Aorta (tissue), 5 donors: ENCODE measurements around the gene CDC27. TPM values are rescaled to one million over a fixed set of nuclear protein-coding genes. Genes with fewer than 3 reads are reported as not detected.
"Not testable (repeated sequence)": the region's sequence is repeated elsewhere in the genome, so short reads cannot be mapped to it uniquely, and the experiment has no call there.

ENCODE experiments used
- ATAC-seq: fragments of 200-7000 bp; cut with Tn5 transposase; one replicate; pipeline ENCODE4 v1.9.1; 2022; ENCODE audit warnings: moderate library complexity; ENCODE audit not compliant: low FRiP score
- DNase-seq, 2 donors: peaks; one replicate each; pipeline ENCODE4 v3.0.0-alpha.2; 2020
- H3K27ac ChIP-seq, 2 donors: one replicate each; pipeline ENCODE4 v1.5.1; 2013; ENCODE audit warnings: low read length in 2 of 2, mild to moderate bottlenecking in 2 of 2, moderate library complexity in 2 of 2, control low read depth in 1 of 2, inconsistent platforms in 1 of 2, low read depth in 1 of 2
- H3K27me3 ChIP-seq, 2 donors: one replicate each; pipeline ENCODE4 v1.6.1; 2013; ENCODE audit warnings: control low read depth in 1 of 2, low read length in 1 of 2, mild to moderate bottlenecking in 1 of 2, moderate library complexity in 1 of 2; ENCODE audit not compliant: insufficient read depth in 2 of 2, control insufficient read depth in 1 of 2
- H3K36me3 ChIP-seq, 2 donors: one replicate each; pipeline ENCODE4 v1.6.1; 2013; ENCODE audit warnings: control low read depth in 1 of 2, low read length in 1 of 2, mild to moderate bottlenecking in 1 of 2; ENCODE audit not compliant: insufficient read depth in 2 of 2, control insufficient read depth in 1 of 2
- H3K4me1 ChIP-seq, 2 donors: one replicate each; pipeline ENCODE4 v1.6.1; 2013; ENCODE audit warnings: low read length in 2 of 2, control low read depth in 1 of 2, mild to moderate bottlenecking in 1 of 2, moderate library complexity in 1 of 2; ENCODE audit not compliant: insufficient read depth in 2 of 2, control insufficient read depth in 1 of 2
- H3K4me3 ChIP-seq, 2 donors: one replicate each; pipeline ENCODE4 v1.5.1; 2013; ENCODE audit warnings: low read length in 2 of 2, control low read depth in 1 of 2, mild to moderate bottlenecking in 1 of 2
- H3K9me3 ChIP-seq: one replicate; pipeline ENCODE4 v1.6.1; 2013; ENCODE audit warnings: mild to moderate bottlenecking, low read length; ENCODE audit not compliant: control insufficient read depth
- WGBS, 2 donors: extraction: QIAGEN DNeasy Blood & Tissue Kit; methylation state at CpG; one replicate each; pipeline ENCODE4 v1.1.7; 2013; 5-methylcytosine and 5-hydroxymethylcytosine counted together
- intact Hi-C, 2 donors: fragments of 100-400 bp; cut with DNase I; formaldehyde crosslinking; loops; one replicate each; pipeline versions ENCODE4 v1.14.2 to v1.15.0; 2022
- polyA plus RNA-seq, 2 donors: library from polyadenylated mRNA; stranded (reverse); fragments of 200-250 nt; gene quantifications; one replicate each; pipeline ENCODE4 v1.2.3, GENCODE V29; 2013
- total RNA-seq, 2 donors: library from RNA; stranded (reverse); fragmentation: NEBNext Ultra II Directional; extraction: Animal tissue kit (Norgen Biotek cat#: 25700); gene quantifications; one replicate each; pipeline ENCODE4 v1.2.1, GENCODE V29; 2021
- donor health status: healthy with polysubstance abuse.
- donor health status: Bipolar disorder and iron deficiency.
- donor health status: DM: no; HTN: no; CAD: no.
- donor health status: DM: no; HTN: no; CAD: no.
- donor health status: DM: yes; HTN: yes; CAD: no.

The CDC27 gene
- total and polyA plus RNA-seq, 4 donors = 12.1 to 123 (median 66.3) TPM

GRCh38 chr17:47190770-47191169 is 1.7 kb upstream of the CDC27 start:
- DNase-seq (no peak), ATAC-seq (no peak)
- 99 to 100% methylated on average over 1 of the region's 1 CpG for whole genome bisulfite sequencing, 2 donors
- Histone ChIP-seq H3K36me3 (no peaks in the 10 kb centered on the region), H3K9me3 (no peaks in the 10 kb centered on the region), H3K4me3 (no peak overlapping the region), H3K27me3 (no peaks in the 10 kb centered on the region), H3K27ac (no peak overlapping the region), H3K4me1 (no peaks in the 10 kb centered on the region)
- intact Hi-C loops = no loop called here

- WGBS, 2 donors = 98 to 99% methylated on average over 4 of the region's 4 CpGs
- ATAC-seq = no peak
- Histone ChIP-seq H3K27me3 (no peaks in the 10 kb centered on the region), H3K4me1 (no peaks in the 10 kb centered on the region), H3K27ac (no peak overlapping the region), H3K36me3 (no peaks in the 10 kb centered on the region), H3K9me3 (no peaks in the 10 kb centered on the region), H3K4me3 (no peak overlapping the region)
- intact Hi-C loops = no loop called here
- DNase-seq = no peak
Observed at GRCh38 chr17:47190243-47190642, 1.1 kb upstream of the CDC27 start.

GRCh38 chr17:47189732-47190237 is 690 bp upstream of the CDC27 start:
- WGBS, 2 donors = 39 to 40% methylated on average over 5 of the region's 5 CpGs
- no peak overlapping the region for H3K27ac ChIP-seq
- intact Hi-C loops = no loop called here
- ATAC-seq (no peak), DNase-seq (no peak)
- peaks cover 0 to under 1% of the 10 kb centered on the region in 2 donors for H3K4me1 ChIP-seq
- no peaks in the 10 kb centered on the region for H3K27me3 ChIP-seq
- H3K4me3 ChIP-seq = peak overlapping the region; percentile 18 to 78
- no peaks in the 10 kb centered on the region for H3K9me3 ChIP-seq
- H3K36me3 ChIP-seq = no peaks in the 10 kb centered on the region

GRCh38 chr17:47188271-47188875 is 722 bp downstream of the CDC27 start:
- peaks cover 0 to 4% of the 10 kb centered on the region in 2 donors for H3K4me1 ChIP-seq
- 0 to 1% methylated on average over 15 of the region's 15 CpGs for WGBS, 2 donors
- peak; percentile 1 for ATAC-seq

GRCh38 chr17:47184681-47185080 is 4.4 kb downstream of the CDC27 start:
- no peak for ATAC-seq
- WGBS, 2 donors = 29 to 31% methylated on average over 6 of the region's 6 CpGs
- Histone ChIP-seq H3K4me1 (peaks cover 2 to 4% of the 10 kb centered on the region in 2 donors), H3K4me3 (no peak overlapping the region), H3K27ac (no peak overlapping the region), H3K27me3 (no peaks in the 10 kb centered on the region), H3K9me3 (no peaks in the 10 kb centered on the region), H3K36me3 (peaks cover 0 to 2% of the 10 kb centered on the region in 2 donors)
- no peak for DNase-seq
- intact Hi-C loops = no loop called here

More at GRCh38 chr17:47188271-47188875, 722 bp downstream of the CDC27 start:
- Histone ChIP-seq H3K9me3 (no peaks in the 10 kb centered on the region), H3K36me3 (no peaks in the 10 kb centered on the region), H3K27me3 (no peaks in the 10 kb centered on the region), H3K27ac (peak overlapping the region; percentile 0 to 72), H3K4me3 (peak overlapping the region; percentile 1 to 56)
- no peak for DNase-seq
- intact Hi-C loops = no loop called here

- H3K4me3 ChIP-seq, ATAC-seq, H3K36me3 ChIP-seq, H3K27ac ChIP-seq, DNase-seq, H3K9me3 ChIP-seq, H3K4me1 ChIP-seq, H3K27me3 ChIP-seq, intact Hi-C loops: not testable (repeated sequence)
- 96 to 100% methylated on average over 4 of the region's 4 CpGs for WGBS, 2 donors
Observed at GRCh38 chr17:47180988-47181387, 8.1 kb downstream of the CDC27 start.

- H3K4me1 ChIP-seq = peaks cover 4% of the 10 kb centered on the region in 2 donors
- WGBS, 2 donors = 86 to 87% methylated on average over 1 of the region's 1 CpG
- ATAC-seq (no peak), DNase-seq (no peak)
- H3K27ac ChIP-seq = no peak overlapping the region
- intact Hi-C loops = no loop called here
- no peaks in the 10 kb centered on the region for H3K9me3 ChIP-seq
- peaks cover 0 to 2% of the 10 kb centered on the region in 2 donors for H3K36me3 ChIP-seq
- no peaks in the 10 kb centered on the region for H3K27me3 ChIP-seq
- no peak overlapping the region for H3K4me3 ChIP-seq
Observed at GRCh38 chr17:47180337-47180736, 8.8 kb downstream of the CDC27 start.

- H3K4me1 ChIP-seq = peaks cover 0 to 4% of the 10 kb centered on the region in 2 donors
- intact Hi-C loops = no loop called here
- peaks cover 0 to 2% of the 10 kb centered on the region in 2 donors for H3K36me3 ChIP-seq
- H3K27me3 ChIP-seq = no peaks in the 10 kb centered on the region
- H3K9me3 ChIP-seq = no peaks in the 10 kb centered on the region
- no peak for ATAC-seq
- WGBS, 2 donors = 81 to 99% methylated on average over 3 of the region's 3 CpGs
- no peak overlapping the region for H3K27ac ChIP-seq
- no peak for DNase-seq
- no peak overlapping the region for H3K4me3 ChIP-seq
Observed at GRCh38 chr17:47179141-47179540, 10.0 kb downstream of the CDC27 start.

GRCh38 chr17:47177261-47177660 is 11.8 kb downstream of the CDC27 start:
- Histone ChIP-seq H3K27me3 (no peaks in the 10 kb centered on the region), H3K9me3 (no peaks in the 10 kb centered on the region), H3K36me3 (peaks cover 2 to 3% of the 10 kb centered on the region in 2 donors), H3K27ac (no peak overlapping the region), H3K4me3 (no peak overlapping the region), H3K4me1 (peaks cover 0 to 3% of the 10 kb centered on the region in 2 donors)
- WGBS, 2 donors = 85 to 92% methylated on average over 7 of the region's 7 CpGs
- DNase-seq (no peak), ATAC-seq (no peak)
- intact Hi-C loops = no loop called here
